Measurements from ENCODE around the gene TTLL12.

TTLL12 gene

GRCh38 chr22:43135565-43135964 lies 51.4 kb downstream of the TTLL12 start:
- no peak overlapping the region for H3K4me3 Mint-ChIP-seq
- H3K4me1 Mint-ChIP-seq (ENCODE audit: low read depth): peaks cover 23% of the 10 kb centered on the region
- intact Hi-C loops (cut with micrococcal nuclease): no loop called here
- H3K9me3 Mint-ChIP-seq: no peaks in the 10 kb centered on the region
- peaks cover 1% of the 10 kb centered on the region for H3K27me3 Mint-ChIP-seq
- no peak overlapping the region for H3K27ac Mint-ChIP-seq
- peaks cover 80% of the 10 kb centered on the region for H3K36me3 Mint-ChIP-seq (ENCODE audit: low read depth)

- intact Hi-C loops (cut with micrococcal nuclease): no loop called here
- no peaks in the 10 kb centered on the region for H3K9me3 Mint-ChIP-seq
- peaks cover 5% of the 10 kb centered on the region for H3K27me3 Mint-ChIP-seq
- H3K36me3 Mint-ChIP-seq (ENCODE audit: low read depth): peaks cover 72% of the 10 kb centered on the region
- no peak overlapping the region for H3K27ac Mint-ChIP-seq
- no peak overlapping the region for H3K4me3 Mint-ChIP-seq
- H3K4me1 Mint-ChIP-seq (ENCODE audit: low read depth): peaks cover 28% of the 10 kb centered on the region
These were observed 52.4 kb downstream of the TTLL12 start for GRCh38 chr22:43134553-43134952.

- Mint-ChIP-seq H3K4me1 (ENCODE audit: low read depth) (peaks cover 40% of the 10 kb centered on the region), H3K9me3 (no peaks in the 10 kb centered on the region), H3K27ac (no peak overlapping the region), H3K27me3 (peaks cover 13% of the 10 kb centered on the region), H3K4me3 (no peak overlapping the region), H3K36me3 (ENCODE audit: low read depth) (peaks cover 62% of the 10 kb centered on the region)
- intact Hi-C loops (cut with micrococcal nuclease): no loop called here
These were observed 53.5 kb downstream of the TTLL12 start for GRCh38 chr22:43133401-43133800.

GRCh38 chr22:43131773-43132501 lies 55.0 kb downstream of the TTLL12 start:
- Mint-ChIP-seq H3K9me3 (no peaks in the 10 kb centered on the region), H3K27me3 (peaks cover 17% of the 10 kb centered on the region), H3K27ac (peak overlapping the region; percentile 6), H3K4me3 (no peak overlapping the region), H3K36me3 (ENCODE audit: low read depth) (peaks cover 48% of the 10 kb centered on the region), H3K4me1 (ENCODE audit: low read depth) (peaks cover 51% of the 10 kb centered on the region)
- intact Hi-C loops (cut with micrococcal nuclease): no loop called here

GRCh38 chr22:43129426-43130425 lies 57.2 kb downstream of the TTLL12 start:
- peak overlapping the region; percentile 47 for H3K27ac Mint-ChIP-seq
- H3K4me1 Mint-ChIP-seq (ENCODE audit: low read depth): peaks cover 53% of the 10 kb centered on the region
- peaks cover 28% of the 10 kb centered on the region for H3K36me3 Mint-ChIP-seq (ENCODE audit: low read depth)
- no peak overlapping the region for H3K4me3 Mint-ChIP-seq
- intact Hi-C loops (cut with micrococcal nuclease): no loop called here
- H3K27me3 Mint-ChIP-seq: peaks cover 17% of the 10 kb centered on the region
- H3K9me3 Mint-ChIP-seq: no peaks in the 10 kb centered on the region

GRCh38 chr22:43128928-43129424 lies 58.0 kb downstream of the TTLL12 start:
- intact Hi-C loops (cut with micrococcal nuclease): no loop called here
- H3K27ac Mint-ChIP-seq: peak overlapping the region; percentile 47
- no peak overlapping the region for H3K4me3 Mint-ChIP-seq
- peaks cover 20% of the 10 kb centered on the region for H3K36me3 Mint-ChIP-seq (ENCODE audit: low read depth)
- H3K9me3 Mint-ChIP-seq: no peaks in the 10 kb centered on the region
- peaks cover 17% of the 10 kb centered on the region for H3K27me3 Mint-ChIP-seq
- H3K4me1 Mint-ChIP-seq (ENCODE audit: low read depth): peaks cover 57% of the 10 kb centered on the region

GRCh38 chr22:43128116-43128515 lies 58.8 kb downstream of the TTLL12 start:
- no peak overlapping the region for H3K4me3 Mint-ChIP-seq
- H3K27ac Mint-ChIP-seq: peak overlapping the region; percentile 58
- peaks cover 57% of the 10 kb centered on the region for H3K4me1 Mint-ChIP-seq (ENCODE audit: low read depth)

GRCh38 chr22:43127166-43127908 lies 59.6 kb downstream of the TTLL12 start:
- H3K4me3 Mint-ChIP-seq: no peak overlapping the region
- peak overlapping the region; percentile 58 for H3K27ac Mint-ChIP-seq
- intact Hi-C loops (cut with micrococcal nuclease): no loop called here
- peaks cover 62% of the 10 kb centered on the region for H3K4me1 Mint-ChIP-seq (ENCODE audit: low read depth)
- H3K36me3 Mint-ChIP-seq (ENCODE audit: low read depth): peaks cover 4% of the 10 kb centered on the region
- H3K27me3 Mint-ChIP-seq: peaks cover 17% of the 10 kb centered on the region
- no peaks in the 10 kb centered on the region for H3K9me3 Mint-ChIP-seq

More at GRCh38 chr22:43128116-43128515, 58.8 kb downstream of the TTLL12 start:
- Mint-ChIP-seq H3K36me3 (ENCODE audit: low read depth) (peaks cover 12% of the 10 kb centered on the region), H3K9me3 (no peaks in the 10 kb centered on the region), H3K27me3 (peaks cover 17% of the 10 kb centered on the region)
- intact Hi-C loops (cut with micrococcal nuclease): no loop called here

GRCh38 chr22:43126501-43127165 lies 60.3 kb downstream of the TTLL12 start:
- Mint-ChIP-seq H3K27ac (peak overlapping the region; percentile 58), H3K4me1 (ENCODE audit: low read depth) (peaks cover 62% of the 10 kb centered on the region)

GRCh38 chr22:43118953-43119458 lies 67.9 kb downstream of the TTLL12 start:
- no peak overlapping the region for H3K27ac Mint-ChIP-seq
- H3K4me1 Mint-ChIP-seq (ENCODE audit: low read depth): peaks cover 43% of the 10 kb centered on the region
- peaks cover 11% of the 10 kb centered on the region for H3K27me3 Mint-ChIP-seq
- H3K9me3 Mint-ChIP-seq: no peaks in the 10 kb centered on the region
- no peaks in the 10 kb centered on the region for H3K36me3 Mint-ChIP-seq (ENCODE audit: low read depth)
- H3K4me3 Mint-ChIP-seq: no peak overlapping the region
- intact Hi-C loops (cut with micrococcal nuclease): no loop called here

More at GRCh38 chr22:43126501-43127165, 60.3 kb downstream of the TTLL12 start:
- no peaks in the 10 kb centered on the region for H3K9me3 Mint-ChIP-seq
- intact Hi-C loops (cut with micrococcal nuclease): no loop called here
- H3K36me3 Mint-ChIP-seq (ENCODE audit: low read depth): no peaks in the 10 kb centered on the region
- no peak overlapping the region for H3K4me3 Mint-ChIP-seq
- H3K27me3 Mint-ChIP-seq: peaks cover 17% of the 10 kb centered on the region

- no peak overlapping the region for H3K4me3 Mint-ChIP-seq
- no peaks in the 10 kb centered on the region for H3K36me3 Mint-ChIP-seq (ENCODE audit: low read depth)
- no peak overlapping the region for H3K27ac Mint-ChIP-seq
- peaks cover 19% of the 10 kb centered on the region for H3K27me3 Mint-ChIP-seq
- intact Hi-C loops (cut with micrococcal nuclease): no loop called here
- H3K9me3 Mint-ChIP-seq: no peaks in the 10 kb centered on the region
- peaks cover 51% of the 10 kb centered on the region for H3K4me1 Mint-ChIP-seq (ENCODE audit: low read depth)
These were observed 68.7 kb downstream of the TTLL12 start for GRCh38 chr22:43118024-43118849.

GRCh38 chr22:43116932-43117331 lies 70.0 kb downstream of the TTLL12 start:
- Mint-ChIP-seq H3K9me3 (no peaks in the 10 kb centered on the region), H3K27ac (no peak overlapping the region), H3K36me3 (ENCODE audit: low read depth) (no peaks in the 10 kb centered on the region), H3K4me1 (ENCODE audit: low read depth) (peaks cover 44% of the 10 kb centered on the region), H3K27me3 (peaks cover 32% of the 10 kb centered on the region), H3K4me3 (no peak overlapping the region)
- intact Hi-C loops (cut with micrococcal nuclease): no loop called here
